ENCODE measurements around the gene CCDC138.

Gene CCDC138

DNA sequence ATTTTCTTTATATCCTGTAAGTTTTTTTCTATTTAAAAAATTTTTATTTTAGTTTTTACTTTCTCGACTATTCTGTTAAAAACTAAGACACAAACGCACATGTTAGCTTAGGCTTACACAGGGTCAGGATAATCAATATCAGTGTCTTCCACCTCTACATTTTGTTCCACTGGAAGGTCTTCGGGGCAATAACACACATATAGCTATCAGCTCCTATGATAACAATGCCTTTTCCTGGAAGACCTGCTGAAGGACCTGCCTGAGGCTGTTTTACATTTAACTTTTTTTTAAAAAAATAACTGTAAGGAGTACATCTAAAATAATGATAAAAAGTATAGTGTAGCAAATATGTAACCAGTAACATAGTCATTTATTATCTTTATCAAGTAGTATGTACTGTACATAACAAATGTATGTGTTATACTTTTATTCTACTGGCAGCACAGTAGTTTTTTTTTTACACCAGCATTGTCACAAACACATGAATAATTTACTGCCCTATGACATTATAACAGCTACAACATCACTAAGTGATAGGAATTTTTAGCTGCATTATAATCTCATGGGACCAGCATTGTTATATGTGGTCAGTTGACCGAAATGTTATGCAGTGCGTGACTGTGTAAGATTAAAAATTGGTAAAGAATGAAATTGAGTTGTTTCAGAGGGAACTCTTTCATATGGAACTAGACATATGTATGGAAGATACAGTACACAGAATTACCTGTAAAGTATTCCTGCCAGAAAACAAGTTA, 37.9 kb downstream of the CCDC138 start:
- intact Hi-C loops (cut with DNase I), result no loop called here
- no peak for DNase-seq

DNA sequence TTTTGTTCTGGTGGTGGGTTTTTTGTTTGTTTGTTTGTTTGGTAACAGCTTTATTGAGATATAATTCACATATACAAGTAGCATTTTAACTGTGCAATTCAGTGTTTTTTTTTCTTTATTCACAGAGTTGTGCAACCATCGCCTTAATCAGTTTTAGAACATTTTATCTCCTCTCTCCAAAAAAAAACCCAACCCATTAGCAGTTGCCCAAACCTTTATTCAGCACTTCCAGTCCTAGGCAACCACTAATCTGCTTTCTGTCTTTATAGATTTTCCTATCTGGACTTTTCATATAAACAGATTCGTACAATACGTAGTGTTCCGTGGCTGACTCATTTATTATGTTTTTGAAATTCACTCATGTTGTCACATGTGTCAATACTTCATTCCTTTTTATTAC, 38.7 kb downstream of the CCDC138 start:
- intact Hi-C loops (cut with DNase I), result no loop called here

DNA sequence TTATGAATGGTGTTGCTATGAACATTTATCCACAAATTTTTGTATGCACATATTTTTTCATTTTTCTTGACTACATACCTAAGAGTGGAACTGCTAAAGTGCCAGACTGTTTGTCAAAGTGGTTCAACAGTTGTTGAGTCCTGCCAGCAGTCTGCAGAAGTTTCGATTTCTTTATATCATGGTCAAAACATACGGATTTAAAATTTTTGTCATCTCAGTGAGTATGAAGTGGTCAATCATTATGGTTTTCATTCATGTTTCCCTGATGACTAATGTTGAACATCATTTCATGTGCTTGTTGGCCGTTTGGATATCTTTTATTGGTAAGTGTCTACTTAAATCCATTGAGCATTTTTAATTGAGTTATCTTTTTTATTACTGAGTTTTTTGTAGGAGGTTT, 39.2 kb downstream of the CCDC138 start:
- intact Hi-C loops (cut with DNase I), result no loop called here
- no peak for DNase-seq

More for the DNA sequence above, 38.7 kb downstream of the CCDC138 start:
- DNase-seq, result no peak

DNA sequence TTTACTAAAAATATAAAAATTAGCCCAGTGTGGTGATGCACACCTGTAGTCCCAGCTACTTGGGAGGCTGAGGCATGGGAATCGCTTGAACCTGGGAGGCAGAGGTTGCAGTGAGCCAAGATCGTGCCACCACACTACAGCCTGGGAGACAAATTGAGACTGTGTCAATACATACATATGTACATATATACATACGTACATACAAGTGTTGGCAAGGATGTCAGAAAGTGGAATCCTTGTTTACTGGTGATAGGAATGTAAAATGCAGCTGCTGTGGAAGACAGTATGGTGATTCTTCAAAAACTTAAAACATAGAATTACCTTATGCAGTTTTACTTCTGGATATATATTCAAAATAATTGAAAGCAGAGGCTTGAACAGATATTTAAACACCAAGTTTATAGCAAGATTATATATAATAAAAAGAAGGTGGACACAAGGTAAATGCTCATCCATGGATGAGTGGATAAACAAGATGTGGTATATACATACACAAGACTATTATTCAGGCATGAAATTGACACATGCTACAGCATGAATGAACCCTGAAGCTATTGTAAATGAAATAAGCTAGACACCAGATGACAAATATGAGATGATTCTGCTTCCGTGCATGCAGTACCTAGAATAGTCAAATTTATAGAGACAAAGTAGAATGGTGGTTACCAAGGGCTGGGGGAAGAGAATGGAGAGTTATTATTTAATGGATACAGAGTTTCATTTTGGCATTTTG, 43.2 kb downstream of the CCDC138 start:
- no peak for DNase-seq
- intact Hi-C loops (cut with DNase I), result no loop called here

DNA sequence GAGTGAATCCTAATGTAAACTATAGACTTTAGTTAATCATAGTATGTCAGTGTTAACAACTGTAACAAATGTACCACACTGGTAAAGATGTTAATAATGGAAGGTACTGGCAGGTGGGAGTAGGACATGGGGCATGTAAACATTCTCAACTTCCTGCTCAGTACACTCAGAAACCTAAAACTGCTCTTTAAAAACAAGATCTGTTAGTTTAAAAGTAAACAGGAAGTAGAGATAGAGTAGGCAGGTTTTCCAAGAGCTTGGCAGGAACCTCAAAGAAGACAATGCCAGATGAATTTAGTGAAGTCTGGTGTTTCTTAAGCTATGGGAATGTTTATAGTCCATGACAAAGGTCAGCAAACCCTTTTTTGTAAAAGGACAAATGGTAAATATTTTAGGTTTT, 46.6 kb downstream of the CCDC138 start:
- DNase-seq, result no peak
- intact Hi-C loops (cut with DNase I), result no loop called here

DNA sequence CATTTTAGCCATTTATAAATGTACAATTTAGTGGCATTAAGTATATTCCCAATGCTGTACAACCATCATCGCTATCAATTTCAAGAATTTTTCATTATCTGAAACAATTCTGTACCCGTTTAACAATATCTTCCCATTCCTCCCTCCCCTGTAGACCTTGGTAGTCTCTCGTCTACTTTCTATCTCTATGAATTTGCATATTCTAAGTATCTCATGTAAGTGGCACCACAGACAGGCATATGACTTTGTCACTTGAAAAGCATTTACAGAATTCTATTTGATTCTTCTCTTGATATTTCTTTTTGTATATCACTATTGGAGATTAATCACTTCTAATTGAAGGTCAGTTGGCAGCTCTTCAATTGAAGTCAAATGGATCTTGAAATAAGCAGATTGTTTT, 48.0 kb downstream of the CCDC138 start:
- intact Hi-C loops (cut with DNase I), result no loop called here
- no peak for DNase-seq

DNA sequence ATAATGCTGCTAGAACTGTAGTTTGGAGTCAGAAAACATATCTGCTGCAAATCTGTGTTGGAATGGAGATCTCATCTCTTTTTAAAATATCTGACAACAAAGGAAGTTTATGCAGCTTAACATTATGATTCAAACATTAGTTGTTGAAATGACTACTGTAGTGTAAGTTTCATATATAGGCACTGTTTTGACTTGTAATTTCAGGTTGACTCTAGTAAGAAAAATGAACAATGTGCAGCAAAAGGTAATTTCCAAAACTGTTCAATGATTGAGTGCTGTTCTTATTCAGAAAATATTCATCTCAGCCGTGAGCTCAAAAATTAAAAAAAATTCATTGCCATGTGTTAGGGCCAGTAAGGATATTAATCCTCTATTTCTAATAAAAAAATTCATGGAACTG, 48.5 kb downstream of the CCDC138 start:
- intact Hi-C loops (cut with DNase I), result no loop called here
- DNase-seq, result no peak

DNA sequence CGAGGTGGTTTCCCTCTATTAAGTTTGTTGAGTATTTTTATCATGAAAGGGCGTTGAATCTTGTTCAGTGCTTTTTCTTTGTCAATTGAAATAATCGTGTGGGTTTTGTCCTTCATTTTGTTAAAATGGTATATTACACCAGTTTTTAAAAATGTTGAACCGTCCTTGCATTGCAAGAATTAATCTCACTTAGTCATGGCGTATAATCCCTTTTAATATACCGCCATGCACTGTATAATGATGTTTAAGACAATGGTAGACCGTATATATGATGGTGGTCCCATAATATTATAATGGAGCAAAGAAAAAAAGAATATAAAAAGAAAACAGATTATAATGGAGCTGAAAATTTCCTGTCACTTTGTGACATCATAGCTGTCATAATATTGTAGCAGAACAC, 50.6 kb downstream of the CCDC138 start:
- no peak for DNase-seq
- intact Hi-C loops (cut with DNase I), result no loop called here

DNA sequence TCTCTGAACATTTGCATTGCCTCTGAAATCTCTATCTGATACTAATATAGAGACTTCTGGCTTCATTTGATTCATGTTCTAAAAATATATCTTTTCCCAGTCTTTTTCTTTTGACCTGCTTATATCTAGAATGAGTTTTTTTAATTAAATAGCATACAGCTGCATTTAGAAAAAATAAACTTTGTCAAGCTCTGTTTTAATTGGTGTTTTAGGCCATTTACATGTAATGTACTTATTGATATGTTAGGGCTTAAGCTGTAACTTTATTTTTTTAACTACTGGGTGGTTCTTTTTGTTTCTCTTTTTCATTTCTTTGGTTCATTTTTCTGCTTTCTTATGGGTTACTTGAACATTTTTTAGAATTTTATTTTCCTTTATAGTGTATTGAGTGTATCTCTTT, 54.9 kb downstream of the CCDC138 start:
- DNase-seq, result no peak
- intact Hi-C loops (cut with DNase I), result no loop called here

DNA sequence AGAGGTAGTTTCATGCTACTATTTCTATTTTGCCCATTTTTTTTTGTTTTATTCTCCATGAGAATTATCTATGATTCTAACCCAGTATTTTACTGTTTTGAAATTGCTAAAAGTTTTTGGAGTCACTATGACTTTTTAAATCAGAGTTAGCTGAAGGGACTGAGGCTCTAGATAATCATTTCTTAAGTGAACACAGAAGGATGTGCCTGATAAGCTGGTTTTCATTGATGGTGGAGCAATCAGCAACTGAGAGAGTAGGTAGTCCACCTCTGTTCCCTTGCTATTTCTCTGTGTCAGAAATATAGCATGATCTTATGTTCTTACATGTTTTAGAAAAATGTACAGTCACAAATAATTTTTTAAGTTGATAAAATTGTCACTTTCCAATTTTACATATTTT, 59.4 kb downstream of the CCDC138 start:
- no peak for DNase-seq
- intact Hi-C loops (cut with DNase I), result no loop called here

DNA sequence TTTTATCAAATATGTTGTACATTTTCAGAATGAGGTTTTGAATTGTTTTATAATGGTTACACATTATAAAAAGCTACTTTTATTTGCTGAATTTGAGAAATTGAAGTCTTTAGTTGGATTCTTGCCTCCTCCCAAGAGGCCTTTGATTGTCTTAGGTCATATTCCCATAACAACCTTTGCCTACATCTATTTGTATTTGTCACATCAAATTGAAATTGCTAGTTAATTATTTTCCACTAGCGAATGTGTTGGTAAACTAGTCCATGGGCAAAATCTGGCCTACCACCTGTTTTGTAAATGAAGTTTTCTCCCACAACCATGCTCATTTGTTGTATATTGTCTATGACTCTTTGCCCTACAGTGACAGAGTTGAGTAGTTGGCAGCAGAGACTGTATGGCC, 60.4 kb downstream of the CCDC138 start:
- no peak for DNase-seq
- intact Hi-C loops (cut with DNase I), result no loop called here

DNA sequence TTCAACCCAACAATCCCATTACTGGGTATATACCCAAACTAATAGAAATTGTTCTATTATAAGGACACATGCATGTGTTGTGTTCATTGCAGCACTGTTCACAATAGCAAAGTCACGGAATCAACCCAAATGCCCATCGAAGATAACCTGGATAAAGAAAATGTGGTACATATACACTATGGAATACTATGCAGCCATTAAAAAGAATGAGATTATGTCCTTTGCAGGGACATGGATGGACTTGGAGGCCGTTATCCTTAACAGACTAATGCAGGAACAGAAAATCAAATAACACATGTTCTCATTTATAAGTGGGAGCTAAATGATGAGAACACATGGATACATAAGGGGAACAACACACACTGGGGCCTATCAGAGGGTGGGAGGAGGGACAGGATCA, 65.8 kb downstream of the CCDC138 start:
- intact Hi-C loops (cut with DNase I), result no loop called here
- no peak for DNase-seq

DNA sequence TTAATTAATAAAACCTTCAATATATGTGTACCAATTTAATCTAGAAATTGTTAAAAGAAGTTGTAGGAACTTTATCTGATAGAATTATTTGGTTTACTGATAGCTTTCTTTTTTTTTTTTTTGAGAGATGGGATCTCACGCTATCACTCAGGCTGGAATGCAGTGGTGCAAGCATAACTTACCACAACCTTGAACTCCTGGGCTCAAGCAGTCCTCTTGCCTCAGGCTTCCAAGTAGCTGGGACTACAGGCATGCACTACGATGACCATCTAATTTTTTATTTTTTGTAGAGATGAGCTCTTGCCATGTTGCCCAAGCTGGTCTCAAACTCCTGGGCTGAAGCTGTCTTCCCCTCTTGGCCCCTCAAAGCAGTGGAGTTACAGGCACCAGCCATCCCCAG, 66.8 kb downstream of the CCDC138 start:
- DNase-seq, result no peak
- intact Hi-C loops (cut with DNase I), result no loop called here

DNA sequence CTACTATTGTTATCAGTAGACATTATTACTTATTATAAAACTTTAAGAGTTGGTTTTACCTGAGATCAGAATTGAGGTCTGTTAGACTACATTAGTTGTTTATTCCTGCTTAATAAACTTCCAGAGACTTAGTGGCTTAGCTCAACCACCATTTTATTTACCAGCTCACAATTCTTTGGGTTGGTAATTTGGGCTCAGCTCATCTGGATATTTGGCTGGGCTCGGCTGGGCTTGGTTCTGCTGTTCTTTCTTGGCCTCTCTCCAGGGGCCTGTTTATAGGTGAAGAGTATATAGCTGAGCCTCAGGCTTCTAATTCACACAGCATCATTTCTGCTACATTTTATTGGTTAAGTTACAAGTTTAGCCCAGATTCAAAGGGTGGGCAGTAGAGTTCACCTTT, 67.9 kb downstream of the CCDC138 start:
- no peak for DNase-seq
- intact Hi-C loops (cut with DNase I), result no loop called here

DNA sequence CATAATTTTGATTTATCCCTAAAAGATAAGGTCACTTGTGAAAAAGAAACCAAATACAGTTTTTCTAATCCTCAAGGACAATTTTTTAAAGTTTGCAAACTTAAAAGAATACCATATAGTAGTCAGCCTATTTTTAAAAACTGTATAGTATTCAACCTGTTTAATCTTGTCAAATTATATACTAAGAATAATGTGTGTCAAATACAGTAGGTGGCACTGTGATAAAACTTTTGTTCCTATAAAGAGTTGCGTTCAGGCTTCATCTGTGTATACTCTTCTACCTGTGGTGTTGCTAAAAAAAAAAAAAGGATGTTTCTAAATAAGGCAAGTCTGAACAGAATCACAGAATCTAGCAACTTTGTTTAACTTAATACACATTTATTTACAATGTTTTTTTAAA, 68.6 kb downstream of the CCDC138 start:
- no peak for DNase-seq
- intact Hi-C loops (cut with DNase I), result no loop called here

DNA sequence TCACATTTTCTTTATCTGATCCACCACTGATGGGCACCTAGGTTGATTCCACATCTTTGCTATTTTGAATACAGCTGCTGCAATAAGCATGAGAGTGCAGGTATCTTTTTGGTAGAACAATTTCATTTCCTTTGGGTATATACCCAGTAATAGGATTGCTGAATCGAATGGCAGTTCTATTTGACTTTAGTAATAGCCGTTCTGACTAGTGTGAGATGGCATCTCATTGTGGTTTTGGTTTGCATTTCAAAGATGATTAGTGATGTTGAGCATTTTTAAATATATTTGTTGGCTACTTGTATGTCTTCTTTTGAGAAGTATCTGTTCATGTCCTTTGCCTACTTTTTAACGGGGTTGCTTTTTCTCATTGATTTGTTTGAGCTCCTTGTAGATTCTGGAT, 72.3 kb downstream of the CCDC138 start:
- DNase-seq, result no peak
- intact Hi-C loops (cut with DNase I), result no loop called here

DNA sequence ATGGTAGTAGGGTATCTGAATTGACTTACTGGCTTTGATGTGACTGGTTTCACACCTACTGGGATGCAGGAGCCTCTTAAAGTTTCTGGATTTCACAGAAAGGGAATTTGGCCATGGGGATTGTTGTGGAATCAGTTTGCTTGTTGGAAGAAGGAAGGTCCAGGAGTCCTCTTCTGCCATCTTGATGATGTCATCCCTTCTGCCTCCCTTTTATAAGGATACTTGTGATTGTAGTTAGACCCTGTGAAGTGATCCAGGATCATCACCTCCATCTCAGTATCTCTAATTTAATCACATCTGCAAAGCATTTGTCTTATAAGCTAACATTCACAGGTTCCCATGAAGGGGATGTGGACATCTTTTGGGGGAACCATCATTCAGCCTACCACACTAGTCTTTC, 79.5 kb downstream of the CCDC138 start:
- intact Hi-C loops (cut with DNase I), result no loop called here
- DNase-seq, result no peak

DNA sequence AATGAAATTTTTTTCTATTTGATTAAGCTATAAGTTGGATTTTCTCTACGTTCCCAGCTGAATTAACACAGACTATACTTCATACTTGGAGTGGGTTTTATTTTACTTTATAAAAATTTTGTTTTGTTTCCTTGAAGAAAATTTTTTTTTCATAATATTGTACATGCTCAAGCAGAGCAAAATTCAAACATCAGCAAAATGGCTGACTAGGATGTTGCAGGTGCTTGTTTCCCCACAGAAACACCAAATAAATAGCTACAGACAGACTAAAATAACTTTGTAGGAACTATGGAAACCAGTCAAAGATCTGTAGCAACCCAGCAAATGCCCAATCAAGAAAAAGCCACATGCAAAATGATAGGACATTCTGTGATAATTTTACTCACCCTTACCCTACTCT, 82.3 kb downstream of the CCDC138 start:
- intact Hi-C loops (cut with DNase I), result no loop called here
- DNase-seq, result no peak

DNA sequence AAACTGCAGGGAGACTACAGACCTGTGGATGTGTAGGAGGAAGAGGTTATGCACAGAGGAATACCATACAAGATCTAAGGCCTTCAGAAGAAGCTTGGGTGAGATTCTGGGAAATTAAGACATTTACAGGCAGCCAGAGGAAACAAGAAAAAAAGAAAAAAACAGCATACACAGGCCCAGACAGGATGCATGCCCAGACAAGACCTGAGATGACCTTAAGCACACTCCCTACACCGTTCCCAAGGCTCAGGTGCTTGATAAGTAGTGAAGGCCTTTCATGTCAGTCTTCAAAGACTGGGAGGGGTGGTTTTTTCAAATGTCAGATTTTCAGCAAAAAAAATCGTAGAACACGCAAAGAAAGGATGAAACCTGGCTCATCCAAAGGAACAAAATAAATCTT, 83.0 kb downstream of the CCDC138 start:
- no peak for DNase-seq
- intact Hi-C loops (cut with DNase I), result no loop called here

DNA sequence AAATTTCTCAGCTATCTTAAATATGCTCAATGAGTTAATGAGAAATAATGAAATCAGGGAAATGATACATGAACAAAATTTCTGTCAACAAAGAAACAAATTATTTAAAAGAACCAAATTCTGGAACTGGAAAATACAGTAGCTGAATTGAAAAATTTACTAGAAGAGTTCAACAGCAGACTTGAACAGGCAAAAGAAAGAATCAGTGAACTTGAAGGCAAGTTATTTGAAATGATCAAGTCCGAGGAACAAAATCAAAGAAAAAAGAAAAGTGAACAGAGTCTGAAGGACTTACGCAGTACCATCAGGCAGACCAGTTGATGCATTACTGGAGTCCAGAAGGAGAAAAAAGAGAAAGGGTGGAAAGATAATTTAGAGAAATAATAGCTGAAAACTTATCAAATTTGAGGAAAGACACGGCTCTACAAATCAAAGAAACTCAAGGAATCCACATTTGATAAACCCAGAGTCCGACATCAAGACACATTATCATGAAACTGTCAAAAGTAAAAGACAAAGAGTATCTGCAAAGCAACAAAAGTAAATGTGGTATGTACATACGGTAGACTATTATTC, 83.6 kb downstream of the CCDC138 start:
- intact Hi-C loops (cut with DNase I), result no loop called here
- DNase-seq, result no peak

DNA sequence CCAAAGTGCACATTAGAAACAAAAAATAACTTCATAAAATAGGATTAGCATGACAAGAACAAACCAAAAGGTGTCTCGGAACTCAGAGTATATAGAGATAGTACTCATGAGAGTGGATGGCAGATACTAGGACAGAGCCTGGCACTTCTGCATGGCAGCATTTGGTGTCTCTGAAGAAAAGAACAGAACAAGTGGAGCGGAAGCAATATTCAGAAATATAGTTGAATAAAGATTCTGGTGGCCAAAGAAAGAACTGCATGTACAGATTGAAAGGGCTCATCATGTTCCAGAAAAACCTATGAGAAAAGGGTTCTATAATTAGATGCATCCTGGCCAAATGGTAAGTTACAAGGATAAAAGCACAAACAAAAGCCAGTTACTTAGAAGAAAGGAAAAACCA, 90.9 kb downstream of the CCDC138 start:
- intact Hi-C loops (cut with DNase I), result no loop called here
- no peak for DNase-seq

DNA sequence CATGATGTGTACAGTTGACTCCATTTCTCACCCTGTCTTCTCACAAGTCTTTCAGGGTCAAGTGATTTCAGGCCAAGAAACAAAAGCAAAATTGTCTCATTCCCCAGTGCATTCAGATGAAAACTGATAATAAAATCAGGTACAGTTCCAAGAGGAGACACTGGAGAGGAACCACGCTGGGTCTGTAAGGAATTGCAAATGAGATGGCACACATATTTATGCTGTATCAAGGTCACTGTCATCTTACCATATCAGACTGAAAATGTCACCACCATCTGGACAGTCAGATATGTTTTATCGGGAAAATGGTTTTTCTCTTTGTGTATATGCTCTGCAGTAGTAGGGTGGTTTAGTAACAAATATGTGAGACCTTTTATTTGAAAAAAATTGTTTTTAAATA, 91.7 kb downstream of the CCDC138 start:
- DNase-seq, result no peak
- intact Hi-C loops (cut with DNase I), result no loop called here
